HG02798 (cell line): ENCODE results near the gene VIT.
A peak's percentile ranks its signal among the peaks of the same experiment; 100 is the strongest.

Source experiments
- ATAC-seq: cut with Tn5 transposase; IDR thresholded peaks from one replicate; pipeline ENCODE4 v1.9.1; 2021; ENCODE audit warnings: mild to moderate bottlenecking; ENCODE audit not compliant: unreplicated experiment, poor library complexity

Gene VIT

GRCh38 chr2:36750101-36750500 is 53.6 kb downstream of the VIT start:
- no peak for ATAC-seq

- ATAC-seq: no peak
Observed at GRCh38 chr2:36753706-36754221, 57.3 kb downstream of the VIT start.

GRCh38 chr2:36754578-36754977 is 58.1 kb downstream of the VIT start:
- no peak for ATAC-seq

GRCh38 chr2:36756438-36756837 is 59.9 kb downstream of the VIT start:
- ATAC-seq: no peak

DNA sequence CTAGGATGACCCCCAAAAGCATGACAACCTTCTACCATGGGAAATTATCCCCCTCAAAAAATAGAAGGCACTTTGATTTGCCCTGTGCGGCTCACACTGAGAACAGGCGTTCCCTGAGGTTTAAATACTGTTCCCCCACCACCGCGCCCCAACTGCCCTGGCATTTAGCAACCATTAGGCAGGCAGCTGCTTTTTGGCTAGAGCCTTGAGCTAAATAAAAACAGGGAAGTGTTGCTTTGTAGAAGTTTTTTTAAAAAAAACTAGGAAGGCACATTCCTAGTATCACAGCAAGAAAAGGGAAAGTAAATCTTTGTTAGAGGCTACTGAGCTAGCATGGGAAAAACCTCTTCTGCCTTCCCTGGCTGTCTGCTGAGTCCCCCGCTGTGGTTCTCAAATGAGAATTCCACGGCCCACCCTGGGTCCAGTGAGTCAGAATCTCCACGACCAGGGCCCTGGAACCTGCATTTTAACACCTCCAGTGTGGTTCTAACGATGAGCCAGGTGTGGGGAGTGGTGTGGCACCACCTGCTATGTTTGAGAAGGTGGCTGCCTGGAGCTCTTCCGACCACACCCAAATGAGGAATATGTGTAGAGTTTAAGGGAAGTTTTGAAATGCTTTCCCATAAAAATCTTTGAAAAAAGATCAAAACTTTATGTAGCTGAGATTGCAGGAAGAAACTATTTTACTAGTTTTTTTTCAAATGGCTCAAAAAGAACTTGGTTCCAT is 66.4 kb downstream of the VIT start:
- no peak for ATAC-seq

- no peak for ATAC-seq
Observed at GRCh38 chr2:36769106-36769505, 72.6 kb downstream of the VIT start.

DNA sequence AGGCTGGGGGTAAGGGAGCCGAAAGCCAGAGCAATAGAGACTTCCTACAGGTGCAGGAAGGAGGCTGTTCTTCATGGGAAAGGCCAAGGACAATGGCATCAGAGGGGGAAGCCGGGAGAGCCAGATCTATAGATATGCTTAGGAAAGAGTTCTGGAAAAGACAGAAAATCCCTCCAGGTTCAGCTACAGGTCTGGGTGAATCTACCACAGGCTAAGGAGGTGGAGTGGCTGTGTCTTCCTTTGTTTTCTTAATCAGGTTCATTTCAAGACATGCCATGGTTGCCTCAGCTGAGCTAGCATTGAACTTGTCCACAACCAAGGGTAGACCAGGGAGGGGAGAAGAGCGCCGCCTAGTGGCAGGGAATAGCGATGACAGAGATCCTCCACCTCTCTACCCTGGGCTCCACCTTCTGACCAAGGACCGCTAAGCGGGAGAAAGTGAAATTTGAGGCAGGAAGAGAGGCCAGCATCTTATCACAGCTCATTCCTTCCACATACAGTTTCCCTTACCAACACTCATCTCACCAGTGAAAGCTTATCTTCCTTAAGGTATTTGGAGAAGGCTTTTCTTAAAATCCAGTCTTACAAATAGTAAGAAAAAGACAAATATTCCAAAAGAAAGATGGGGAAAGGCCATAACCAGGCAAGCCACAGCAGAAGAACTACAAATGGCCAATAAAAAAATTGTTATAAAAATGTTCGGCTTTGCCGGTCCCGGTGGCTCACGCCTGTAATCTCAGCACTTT is 74.2 kb downstream of the VIT start:
- ATAC-seq: peak; percentile 79

DNA sequence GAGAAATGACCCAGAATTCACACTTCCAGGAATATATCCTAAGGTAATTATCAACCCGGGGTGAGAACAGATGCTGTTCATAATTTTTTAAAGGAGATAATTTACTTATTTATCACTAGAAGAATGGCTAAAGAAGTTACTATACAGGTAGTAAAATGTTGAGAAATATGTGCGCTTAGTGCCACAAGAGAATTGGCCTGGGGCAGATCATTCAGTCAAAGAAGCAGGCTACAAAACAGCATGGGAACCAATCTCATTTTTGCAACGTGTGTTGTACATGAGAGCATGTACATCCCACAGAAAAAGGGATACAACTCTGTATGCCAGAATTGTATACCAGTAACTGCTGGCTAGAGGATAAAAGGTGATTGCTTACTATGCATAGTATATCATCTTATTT is 75.2 kb downstream of the VIT start:
- ATAC-seq: no peak

GRCh38 chr2:36773947-36774346 is 77.4 kb downstream of the VIT start:
- ATAC-seq: no peak

GRCh38 chr2:36775261-36775660 is 78.8 kb downstream of the VIT start:
- no peak for ATAC-seq

DNA sequence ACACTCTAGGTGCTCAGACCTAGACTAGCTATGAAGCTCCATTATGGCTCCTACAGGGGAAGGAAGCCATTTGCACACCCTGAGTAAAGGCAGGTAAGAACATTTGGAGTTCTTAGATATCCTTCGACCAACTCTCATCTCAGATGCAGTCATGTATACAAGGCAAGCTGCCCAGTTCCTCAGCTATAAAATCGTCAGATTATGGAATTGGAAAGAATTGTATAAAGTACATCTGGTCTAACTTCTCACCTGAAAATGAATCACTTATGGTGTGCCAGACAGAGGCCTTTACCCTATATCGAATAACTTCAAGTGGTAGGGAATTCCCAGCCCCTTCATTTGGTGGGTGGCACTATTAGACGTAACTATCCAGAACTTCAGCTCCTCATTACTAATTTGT is 79.3 kb downstream of the VIT start:
- no peak for ATAC-seq

DNA sequence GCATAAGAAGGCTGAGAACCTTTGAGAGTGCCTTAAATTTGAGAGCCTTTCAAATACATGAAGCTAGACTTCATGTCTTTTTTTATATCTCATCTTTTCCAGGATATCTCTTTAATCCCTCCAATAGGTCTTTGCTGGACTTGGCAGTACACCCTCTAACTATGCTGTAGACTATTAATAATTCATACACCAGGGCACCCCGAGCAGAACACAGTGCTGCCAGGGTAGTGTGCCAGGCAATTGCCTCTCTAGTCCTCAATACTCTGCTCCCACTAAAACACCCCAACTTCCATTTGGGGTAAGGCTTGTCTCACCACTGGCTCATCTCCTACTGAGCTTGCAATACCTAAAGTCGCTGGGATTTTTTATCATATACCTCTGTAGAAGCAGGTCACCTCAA is 80.8 kb downstream of the VIT start:
- ATAC-seq: no peak

DNA sequence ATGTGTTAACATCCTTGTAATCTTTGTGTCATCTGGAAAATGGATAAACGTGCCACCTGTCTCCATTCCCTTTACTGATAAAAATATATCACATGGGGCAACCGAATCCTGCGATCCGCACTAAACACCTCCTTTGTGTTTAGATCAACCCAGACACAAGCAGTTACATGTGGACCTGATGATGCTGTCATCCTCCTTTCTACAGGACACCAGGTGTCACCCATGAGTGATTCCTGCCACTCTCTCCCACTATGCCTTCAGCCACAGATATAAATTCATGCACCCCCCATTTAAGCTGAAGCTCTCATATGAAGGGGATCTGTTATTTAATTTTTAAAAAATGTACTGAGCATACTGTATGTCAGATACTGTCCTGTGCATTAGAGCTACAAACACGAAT is 81.3 kb downstream of the VIT start:
- no peak for ATAC-seq

GRCh38 chr2:36779462-36779861 is 83.0 kb downstream of the VIT start:
- no peak for ATAC-seq

- peak; percentile 56 for ATAC-seq
Observed at GRCh38 chr2:36780231-36780839, 83.8 kb downstream of the VIT start.

- ATAC-seq: no peak
Observed at GRCh38 chr2:36781907-36782720, 85.6 kb downstream of the VIT start.

DNA sequence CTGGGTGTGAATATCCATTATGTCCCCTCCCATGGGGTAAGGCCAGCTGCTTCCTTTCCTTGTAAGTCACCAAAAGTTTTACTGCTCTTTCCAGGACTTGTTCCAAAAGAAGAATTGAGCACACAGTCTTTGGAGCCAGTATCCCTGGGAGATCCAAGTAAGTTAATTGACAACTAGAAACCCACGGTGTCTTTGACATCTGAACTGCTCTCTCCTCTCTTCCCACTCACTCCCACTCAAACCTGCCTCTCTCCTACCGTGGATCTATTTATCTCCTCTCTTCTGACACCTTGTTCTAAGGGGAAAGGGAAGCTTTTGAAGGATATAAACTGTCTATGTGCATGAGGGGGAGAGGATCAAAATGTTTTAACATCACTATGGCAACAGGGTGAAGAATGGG is 86.7 kb downstream of the VIT start:
- ATAC-seq: no peak

DNA sequence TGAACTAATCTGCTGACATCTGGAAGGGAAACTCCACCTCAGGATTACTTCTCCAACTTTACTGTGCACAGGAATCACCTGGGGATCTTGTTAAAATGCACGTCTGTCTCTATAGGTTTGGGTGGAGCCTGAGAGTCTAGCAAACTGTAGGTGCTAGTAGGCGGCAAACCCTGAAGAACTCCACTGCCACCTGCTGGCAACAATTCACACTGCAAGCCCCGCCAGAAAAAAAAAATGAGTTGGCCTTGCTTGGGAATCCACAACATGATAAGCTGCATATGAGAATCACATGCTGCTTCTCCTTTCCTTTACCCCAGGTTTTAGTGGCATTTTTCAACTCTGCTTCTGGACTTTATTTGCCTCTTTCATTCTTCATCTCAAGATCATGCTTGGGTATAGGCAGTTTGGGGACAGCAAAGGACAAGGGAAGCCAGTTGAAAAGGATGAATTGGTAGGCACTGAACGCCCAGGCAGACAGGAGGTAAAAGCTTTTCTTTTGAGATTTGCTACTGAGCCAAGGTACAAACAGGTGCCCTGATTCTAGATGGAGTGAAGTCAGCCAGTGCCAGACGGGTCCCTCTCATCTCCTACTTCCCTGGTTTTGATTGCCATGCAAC is 88.8 kb downstream of the VIT start:
- ATAC-seq: peak; percentile 81

GRCh38 chr2:36789181-36789804 is 92.8 kb downstream of the VIT start:
- ATAC-seq: no peak

DNA sequence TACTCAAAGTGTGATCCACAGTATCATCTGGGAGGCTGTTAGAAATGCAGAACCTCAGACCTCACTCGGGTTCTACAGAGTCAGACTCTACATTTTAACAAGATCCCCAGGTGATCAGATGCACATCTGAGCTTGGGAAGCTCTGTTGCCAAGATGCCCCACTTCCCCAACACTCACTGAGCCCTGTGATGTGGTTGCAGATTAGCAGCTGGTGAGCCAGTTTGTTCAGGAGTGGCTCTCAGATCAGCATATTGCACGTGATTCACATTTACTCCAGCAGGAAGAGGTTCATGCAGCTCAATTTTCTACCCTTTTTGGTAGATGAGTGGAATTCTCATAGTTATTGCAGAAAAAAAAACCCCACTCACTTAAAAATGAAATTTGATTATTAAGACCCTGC is 96.4 kb downstream of the VIT start:
- ATAC-seq: no peak
